ENCODE results near the gene GPR107. TPM values are rescaled to one million over a fixed set of nuclear protein-coding genes. Genes with fewer than 3 reads are reported as not detected.
A peak's percentile ranks its signal among the peaks of the same experiment; 100 is the strongest.

GPR107 gene
- polyA plus RNA-seq, 3 donors: 6.0 to 22.6 (median 6.0) TPM

DNA sequence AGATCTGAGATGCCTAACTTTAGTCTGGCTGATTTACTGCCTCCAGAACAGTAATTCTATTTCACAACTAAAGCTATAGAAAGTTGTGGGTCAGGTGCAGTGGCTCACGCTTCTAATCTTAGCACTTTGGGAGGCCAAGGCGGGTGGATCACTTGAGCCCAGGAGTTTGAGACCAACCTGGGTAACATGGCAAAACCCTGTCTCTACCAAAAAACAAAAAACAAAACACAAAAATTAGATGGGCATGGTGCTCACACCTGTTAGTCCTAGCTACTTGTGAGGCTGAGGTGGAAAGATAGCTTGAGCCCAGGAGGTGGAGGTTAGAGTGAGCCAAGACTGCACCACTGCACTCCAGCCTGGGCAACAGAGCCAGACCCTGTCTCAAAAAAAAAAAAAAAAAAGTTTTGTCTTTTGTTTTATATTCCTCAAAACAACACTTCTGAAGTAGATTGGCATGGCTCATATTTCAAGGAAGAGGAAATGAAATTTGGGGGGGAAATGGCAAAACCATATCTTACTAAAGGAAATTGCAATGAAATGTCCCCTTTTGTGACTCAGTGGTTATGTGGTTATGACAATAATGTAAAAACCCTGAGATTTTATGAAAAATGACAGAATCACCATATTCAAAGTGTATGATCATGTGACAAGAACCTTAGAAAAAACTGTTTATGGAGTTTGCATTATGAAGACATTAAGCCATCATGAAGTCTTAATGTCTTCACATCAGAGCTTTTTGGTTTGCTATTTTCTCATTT, 26.9 kb upstream of the GPR107 start:
- DNase-seq: peak; percentile 81 to 95 (median 94)
- Histone ChIP-seq H3K27me3 (ENCODE audit: control insufficient read depth in 2 of 2, insufficient read depth in 2 of 2, low read length in 2 of 2) (no peaks in the 10 kb centered on the region), H3K27ac (ENCODE audit: low read depth in 1 of 2, low read length in 2 of 2) (peak overlapping the region; percentile 90 to 92), H3K36me3 (replicated peaks in 1 of 2; ENCODE audit: control insufficient read depth in 1 of 2, insufficient read depth in 2 of 2, low read length in 2 of 2) (no peaks in the 10 kb centered on the region), H3K9me3 (replicated peaks in 1 of 2; ENCODE audit: control insufficient read depth in 1 of 2, insufficient read depth in 1 of 2, low read length in 2 of 2) (peaks cover 0 to 2% of the 10 kb centered on the region in 2 donors), H4K20me1 (ENCODE audit: insufficient read depth, low read length) (peaks cover 96% of the 10 kb centered on the region), H3K9ac (ENCODE audit: insufficient read depth, low read length, poor library complexity, severe bottlenecking) (no peak overlapping the region), H3K4me1 (ENCODE audit: control insufficient read depth in 1 of 2, insufficient read depth in 2 of 2, low read length in 2 of 2) (peaks cover 74 to 91% of the 10 kb centered on the region in 2 donors), H3K4me3 (replicated peaks in 1 of 3; ENCODE audit: low read depth in 2 of 3, low read length in 3 of 3) (peak overlapping the region in 1 of 3 experiments; percentile 49), H2AFZ (ENCODE audit: insufficient read depth, low read depth, low read length, poor library complexity, severe bottlenecking) (no peak overlapping the region), H3K4me2 (replicated peaks; ENCODE audit: extremely low read depth, low read length, poor library complexity, severe bottlenecking) (peak overlapping the region; percentile 46), H3K79me2 (ENCODE audit: insufficient read depth, low read length) (peaks cover 100% of the 10 kb centered on the region)
- no CpG with 5 or more reads among the region's 2 CpGs for WGBS (ENCODE audit: insufficient coverage)
- H3K27ac Mint-ChIP-seq: peak overlapping the region; percentile 89 to 97 (median 92)
- peak overlapping the region in 1 of 2 donors; percentile 20 for H3K4me3 Mint-ChIP-seq
- peaks cover 19 to 25% of the 10 kb centered on the region in 2 donors for H3K36me3 Mint-ChIP-seq
- TF ChIP-seq, protein P1, sequence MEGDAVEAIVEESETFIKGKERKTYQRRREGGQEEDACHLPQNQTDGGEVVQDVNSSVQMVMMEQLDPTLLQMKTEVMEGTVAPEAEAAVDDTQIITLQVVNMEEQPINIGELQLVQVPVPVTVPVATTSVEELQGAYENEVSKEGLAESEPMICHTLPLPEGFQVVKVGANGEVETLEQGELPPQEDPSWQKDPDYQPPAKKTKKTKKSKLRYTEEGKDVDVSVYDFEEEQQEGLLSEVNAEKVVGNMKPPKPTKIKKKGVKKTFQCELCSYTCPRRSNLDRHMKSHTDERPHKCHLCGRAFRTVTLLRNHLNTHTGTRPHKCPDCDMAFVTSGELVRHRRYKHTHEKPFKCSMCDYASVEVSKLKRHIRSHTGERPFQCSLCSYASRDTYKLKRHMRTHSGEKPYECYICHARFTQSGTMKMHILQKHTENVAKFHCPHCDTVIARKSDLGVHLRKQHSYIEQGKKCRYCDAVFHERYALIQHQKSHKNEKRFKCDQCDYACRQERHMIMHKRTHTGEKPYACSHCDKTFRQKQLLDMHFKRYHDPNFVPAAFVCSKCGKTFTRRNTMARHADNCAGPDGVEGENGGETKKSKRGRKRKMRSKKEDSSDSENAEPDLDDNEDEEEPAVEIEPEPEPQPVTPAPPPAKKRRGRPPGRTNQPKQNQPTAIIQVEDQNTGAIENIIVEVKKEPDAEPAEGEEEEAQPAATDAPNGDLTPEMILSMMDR (IDR thresholded peaks at IDR 0.05): no peak
- peaks cover 0 to 1% (median 0%) of the 10 kb centered on the region in 3 donors for H3K27me3 Mint-ChIP-seq (ENCODE audit: low read depth in 3 of 3)
- H3K9me3 Mint-ChIP-seq: peaks cover 0 to 6% (median 3%) of the 10 kb centered on the region in 7 donors
- H3K4me1 Mint-ChIP-seq: peaks cover 90% of the 10 kb centered on the region
- intact Hi-C loops (cut with micrococcal nuclease): no loop called here

DNA sequence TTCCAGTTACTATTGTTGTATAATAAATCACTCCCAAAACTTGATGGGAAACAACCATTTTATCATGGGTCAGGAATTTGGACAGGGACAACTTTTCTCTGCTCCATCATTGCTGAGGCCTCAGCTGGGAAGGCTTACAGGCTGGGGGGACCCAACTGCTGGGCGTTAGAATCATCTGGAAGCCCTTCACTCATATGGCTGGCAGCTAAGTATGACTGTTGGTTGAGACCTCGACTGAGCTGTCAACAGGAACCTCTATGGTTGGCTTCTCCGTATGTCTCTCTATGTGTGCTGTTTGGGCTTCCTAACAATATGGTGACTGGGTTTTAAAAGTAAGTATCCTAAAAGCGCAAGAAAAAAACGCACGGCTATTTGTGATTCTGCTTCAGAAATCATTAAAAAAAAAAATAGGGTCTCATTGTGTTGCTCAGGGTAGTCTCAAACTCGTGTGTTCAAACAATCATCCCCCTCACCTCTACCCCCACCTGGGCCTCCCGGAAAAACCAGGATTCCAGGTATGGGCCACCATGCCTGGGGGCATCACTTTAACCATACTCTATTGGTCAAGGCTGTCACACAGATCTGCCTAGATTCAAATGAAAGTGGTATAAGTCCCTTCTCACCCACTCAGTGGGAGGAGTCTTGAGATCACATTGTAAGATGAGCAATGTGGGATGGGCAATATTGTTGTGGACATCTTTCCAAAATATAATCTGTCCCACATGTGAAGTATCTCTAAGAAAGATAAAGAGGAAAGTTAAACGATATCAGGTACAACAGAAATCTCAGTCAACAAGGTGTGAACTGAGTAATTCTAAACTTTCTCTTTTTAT, 26.0 kb upstream of the GPR107 start:
- TF ChIP-seq, protein P1 (IDR thresholded peaks at IDR 0.05): no peak
- H3K79me2 ChIP-seq (ENCODE audit: insufficient read depth, low read length): peaks cover 100% of the 10 kb centered on the region
- no peak overlapping the region for H3K9ac ChIP-seq (ENCODE audit: insufficient read depth, low read length, poor library complexity, severe bottlenecking)
- H3K27ac ChIP-seq (ENCODE audit: low read depth in 1 of 2, low read length in 2 of 2): peak overlapping the region; percentile 90 to 92
- Mint-ChIP-seq H3K4me3 (peak overlapping the region in 1 of 2 donors; percentile 21), H3K27me3 (ENCODE audit: low read depth in 3 of 3) (peaks cover 0 to 1% (median 0%) of the 10 kb centered on the region in 3 donors), H3K36me3 (peaks cover 16 to 18% of the 10 kb centered on the region in 2 donors), H3K9me3 (peaks cover 0 to 6% (median 3%) of the 10 kb centered on the region in 7 donors), H3K4me1 (peaks cover 94% of the 10 kb centered on the region), H3K27ac (peak overlapping the region; percentile 89 to 97 (median 92))
- intact Hi-C loops (cut with micrococcal nuclease): no loop called here
- no peaks in the 10 kb centered on the region for H3K27me3 ChIP-seq (ENCODE audit: control insufficient read depth in 2 of 2, insufficient read depth in 2 of 2, low read length in 2 of 2)
- peaks cover 96% of the 10 kb centered on the region for H4K20me1 ChIP-seq (ENCODE audit: insufficient read depth, low read length)
- peaks cover 0 to 2% of the 10 kb centered on the region in 2 donors for H3K9me3 ChIP-seq (replicated peaks in 1 of 2; ENCODE audit: control insufficient read depth in 1 of 2, insufficient read depth in 1 of 2, low read length in 2 of 2)
- WGBS (ENCODE audit: insufficient coverage): 74% methylated on average over 3 of the region's 9 CpGs
- H3K4me1 ChIP-seq (ENCODE audit: control insufficient read depth in 1 of 2, insufficient read depth in 2 of 2, low read length in 2 of 2): peaks cover 74 to 89% of the 10 kb centered on the region in 2 donors
- no peak overlapping the region for H2AFZ ChIP-seq (ENCODE audit: insufficient read depth, low read depth, low read length, poor library complexity, severe bottlenecking)
- H3K36me3 ChIP-seq (replicated peaks in 1 of 2; ENCODE audit: control insufficient read depth in 1 of 2, insufficient read depth in 2 of 2, low read length in 2 of 2): no peaks in the 10 kb centered on the region
- peak in 1 of 3 donors; percentile 34 for DNase-seq
- peak overlapping the region; percentile 46 for H3K4me2 ChIP-seq (replicated peaks; ENCODE audit: extremely low read depth, low read length, poor library complexity, severe bottlenecking)
- H3K4me3 ChIP-seq (replicated peaks in 1 of 3; ENCODE audit: low read depth in 2 of 3, low read length in 3 of 3): peak overlapping the region in 1 of 3 experiments; percentile 49
